IPS-NIHi11 (cell line): Measurements from ENCODE around the gene CCDC73.
"Not testable (repeated sequence)": the region's sequence is repeated elsewhere in the genome, so short reads cannot be mapped to it uniquely, and the experiment has no call there.

Experiments used
- DNase-seq: peaks from one replicate; pipeline ENCODE4 v3.0.0; 2012; ENCODE audit warnings: mixed read lengths, low spot score

Gene CCDC73

DNA sequence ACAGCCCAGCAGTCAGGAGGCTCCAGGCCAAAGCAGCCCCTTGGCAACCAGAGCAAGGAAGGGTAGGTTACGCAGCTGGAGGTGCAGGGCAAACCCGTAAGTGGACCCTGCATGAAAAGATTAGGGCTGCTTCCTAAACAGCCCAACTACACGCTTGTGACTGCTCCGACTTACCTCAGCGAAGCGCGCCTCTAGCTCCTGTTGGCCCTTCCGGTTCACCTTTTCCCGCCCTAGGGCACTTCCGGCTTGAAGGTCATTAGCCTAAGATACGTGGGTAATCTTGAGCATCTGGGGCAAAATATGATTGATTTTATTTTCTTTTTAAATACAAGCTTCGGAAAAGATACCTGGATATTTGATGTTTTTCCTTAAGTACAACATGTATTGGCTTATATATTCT lies at the start of gene CCDC73:
CCDC73 (minus strand) TSS at position 224 of the 400 bp plus-strand sequence. CDS start 34,419 bp downstream, outside the sequence.
- DNase-seq: no peak

- DNase-seq: no peak
Measured at GRCh38 chr11:32843544-32843943, 49.1 kb upstream of the CCDC73 start.

DNA sequence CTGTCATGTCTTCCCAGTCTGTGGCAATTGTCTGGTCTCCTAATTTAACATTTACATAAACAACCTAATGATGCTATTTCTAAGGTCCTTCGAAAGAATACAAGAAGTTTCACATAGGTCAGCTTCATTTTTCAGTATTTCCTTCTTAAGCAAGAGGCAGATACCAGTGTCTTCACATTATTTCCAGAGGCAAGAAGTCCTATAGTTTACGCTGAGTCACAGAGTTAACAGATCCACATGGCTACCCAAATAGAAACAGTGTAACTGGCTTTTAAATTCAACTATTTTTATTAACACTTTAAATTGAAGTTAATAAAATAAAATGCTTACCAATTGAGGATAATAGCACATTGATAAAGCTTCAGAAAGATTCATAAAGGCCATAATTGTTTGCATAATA lies 46.1 kb upstream of the CCDC73 start:
- no peak for DNase-seq

DNA sequence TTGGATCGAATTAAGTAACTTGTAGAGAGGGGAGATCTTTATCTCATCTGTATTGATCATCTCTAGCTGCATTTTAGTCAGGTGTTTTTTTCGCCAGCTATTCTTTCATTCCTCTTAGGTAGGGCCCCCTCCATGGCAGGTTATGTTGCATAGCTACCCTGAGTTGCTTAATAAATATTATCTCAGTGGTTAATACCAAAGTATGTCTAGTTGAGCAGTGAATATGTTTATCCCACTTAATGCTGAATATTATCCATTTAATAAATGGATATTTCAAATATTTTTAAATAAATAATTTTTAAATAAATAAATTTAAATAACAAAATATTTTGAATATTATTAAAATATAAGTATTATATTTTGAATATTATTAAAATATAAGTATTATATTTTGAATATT lies 44.8 kb upstream of the CCDC73 start:
- no peak for DNase-seq

DNA sequence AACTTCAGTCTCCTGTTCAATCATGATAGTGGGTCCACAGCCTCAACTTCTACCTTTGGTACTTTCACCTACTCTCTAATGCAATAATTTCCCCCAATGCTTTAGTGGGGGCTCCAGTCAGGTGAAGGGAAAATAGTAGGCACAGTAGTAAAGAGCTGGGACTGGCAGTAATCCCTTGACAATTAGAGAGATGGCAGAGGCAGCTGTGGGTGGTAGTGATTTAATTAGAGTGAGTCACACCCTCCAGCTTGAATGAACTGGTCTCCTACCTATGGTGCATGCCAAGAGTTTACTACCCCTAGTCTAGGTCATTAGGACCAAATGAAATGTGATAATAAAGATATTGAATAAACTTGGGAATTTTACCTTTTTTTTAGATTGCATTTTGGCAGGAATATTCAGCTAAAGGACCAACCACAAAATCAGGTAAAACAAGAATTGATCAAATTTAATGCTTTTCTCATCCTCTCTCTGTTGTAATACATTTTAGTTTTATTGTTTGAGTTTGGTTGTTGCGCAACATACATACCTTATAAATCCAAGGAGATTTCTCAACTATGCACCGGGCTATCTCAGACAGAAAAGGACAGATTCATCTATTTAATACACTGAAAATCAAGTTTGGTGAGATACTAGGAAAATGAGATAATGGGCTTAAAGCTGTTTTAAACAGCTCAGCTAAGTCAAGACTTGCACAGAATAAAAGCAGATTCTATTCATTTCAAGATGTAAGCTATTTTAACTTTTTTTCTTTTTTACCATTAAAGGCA lies 44.2 kb upstream of the CCDC73 start:
- no peak for DNase-seq

GRCh38 chr11:32836946-32837345 lies 42.5 kb upstream of the CCDC73 start:
- DNase-seq: no peak

DNA sequence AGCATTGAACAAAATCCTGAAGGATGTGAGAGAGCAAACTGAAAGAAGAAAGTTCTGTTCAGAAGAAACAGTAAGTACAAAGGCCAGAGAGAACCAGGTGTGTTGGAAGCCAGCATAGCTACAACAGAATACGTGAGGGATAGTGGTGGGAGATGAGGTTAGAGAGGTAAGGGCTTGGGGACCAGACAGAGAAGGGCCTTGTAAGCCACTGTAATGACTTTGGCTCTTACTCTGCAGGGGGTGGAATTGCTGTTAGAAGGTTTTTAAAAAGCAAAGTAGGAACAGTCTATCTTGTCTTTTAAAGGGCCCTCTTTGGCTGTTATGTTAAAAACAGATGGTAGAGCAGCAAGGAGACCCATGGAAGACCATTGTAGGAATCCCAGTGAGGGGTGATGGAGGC lies 39.5 kb upstream of the CCDC73 start:
- no peak for DNase-seq

GRCh38 chr11:32831221-32831620 lies 36.8 kb upstream of the CCDC73 start:
- no peak for DNase-seq

DNA sequence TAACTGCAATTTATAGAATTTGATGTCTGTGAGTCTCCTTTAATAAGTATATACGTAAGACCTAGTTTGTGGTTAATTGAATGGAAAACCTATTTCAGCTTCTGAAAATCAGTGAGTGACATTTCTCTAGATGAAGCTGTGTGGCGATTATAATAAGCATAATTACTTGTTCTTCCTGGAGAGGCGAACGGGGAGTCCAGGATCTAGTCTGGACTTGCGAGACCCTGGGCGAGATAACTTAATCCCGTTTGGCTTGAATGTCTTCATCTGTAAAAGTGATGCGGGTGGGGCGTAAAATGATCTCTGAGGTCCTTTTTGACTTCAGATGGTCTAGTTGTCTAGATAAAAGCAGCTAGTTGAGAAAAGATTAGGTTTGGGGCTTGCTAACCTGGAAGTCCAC lies 36.3 kb upstream of the CCDC73 start:
- DNase-seq: no peak

GRCh38 chr11:32830413-32830738 lies 35.9 kb upstream of the CCDC73 start:
- DNase-seq: peak; percentile 15

DNA sequence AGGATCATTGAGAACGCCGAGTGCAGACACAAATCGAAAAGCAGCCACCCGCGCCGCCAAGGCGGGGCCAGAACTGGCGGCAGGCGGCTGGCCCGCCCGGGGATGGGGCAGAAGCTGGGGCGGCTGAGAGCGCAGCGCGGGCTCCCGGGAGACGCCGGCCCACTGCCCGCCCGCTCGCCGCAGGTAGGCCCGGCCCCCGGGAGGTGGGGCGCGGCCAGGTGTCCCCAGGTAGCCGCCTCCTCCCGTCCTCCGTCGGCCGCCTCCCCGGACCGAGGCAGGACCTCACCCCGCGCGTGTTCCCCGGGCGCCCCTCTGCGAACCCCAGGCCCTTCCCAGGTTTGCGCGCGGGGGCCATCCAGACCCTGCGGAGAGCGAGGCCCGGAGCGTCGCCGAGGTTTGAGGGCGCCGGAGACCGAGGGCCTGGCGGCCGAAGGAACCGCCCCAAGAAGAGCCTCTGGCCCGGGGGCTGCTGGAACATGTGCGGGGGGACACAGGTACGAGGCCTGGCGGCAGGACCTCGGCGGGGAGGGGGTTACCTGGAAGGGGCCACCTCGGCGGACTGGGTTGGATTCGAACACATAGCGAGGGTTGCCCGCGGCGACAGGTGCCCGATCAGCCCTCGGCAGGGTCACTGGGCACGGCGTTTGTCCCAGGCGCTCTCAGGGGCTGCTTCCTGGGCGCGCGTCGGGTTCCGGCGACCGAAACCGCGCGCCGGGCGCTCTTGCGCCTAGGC lies 35.4 kb upstream of the CCDC73 start, which contains the start of gene PRRG4:
PRRG4 (plus strand) TSS at position 248 of the 733 bp plus-strand sequence. CDS start 603 bp downstream, outside the sequence.
- DNase-seq: peak; percentile 85

DNA sequence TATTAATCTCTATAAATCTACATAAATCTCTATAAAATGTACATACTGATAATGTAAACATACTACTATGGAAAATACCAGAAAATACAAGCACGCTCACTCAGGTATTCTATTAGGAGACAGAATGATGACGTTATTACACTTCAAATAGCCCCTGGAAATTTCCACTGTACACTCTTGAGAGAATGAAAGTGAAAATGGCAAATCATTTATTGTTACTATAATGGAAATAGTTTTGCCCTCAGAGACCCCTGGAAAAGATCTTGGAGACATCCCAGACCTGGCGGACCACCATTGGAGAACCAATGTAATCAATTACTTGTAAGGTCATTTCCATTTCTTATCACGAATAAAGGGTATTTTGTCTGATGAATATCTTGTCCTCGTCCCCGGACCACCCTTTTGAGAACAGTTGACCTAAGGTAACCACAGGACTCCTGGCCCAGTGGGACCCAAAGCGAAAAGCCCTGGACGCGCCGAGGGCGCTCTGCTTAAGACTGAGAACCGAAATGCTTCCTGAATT lies 34.8 kb upstream of the CCDC73 start:
- DNase-seq: no peak

DNA sequence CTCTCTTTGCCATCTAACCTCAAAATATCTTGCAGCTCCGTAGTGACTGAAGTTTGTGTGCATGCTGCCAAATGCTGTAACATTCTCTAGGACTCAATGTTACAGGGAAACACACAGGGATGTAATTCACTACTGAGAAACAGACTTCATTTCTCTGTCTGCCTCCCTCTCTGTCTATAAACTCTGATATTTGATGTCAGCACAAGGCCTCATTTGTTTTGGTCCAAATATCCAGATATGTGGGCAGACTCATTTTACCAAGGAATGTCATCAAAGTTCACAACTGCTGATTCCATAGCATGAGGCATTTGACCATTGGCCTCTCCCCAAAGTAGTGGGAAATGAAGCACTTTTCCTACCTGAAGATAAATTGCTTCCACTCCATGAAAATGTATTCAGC lies 32.8 kb upstream of the CCDC73 start:
- DNase-seq: no peak

DNA sequence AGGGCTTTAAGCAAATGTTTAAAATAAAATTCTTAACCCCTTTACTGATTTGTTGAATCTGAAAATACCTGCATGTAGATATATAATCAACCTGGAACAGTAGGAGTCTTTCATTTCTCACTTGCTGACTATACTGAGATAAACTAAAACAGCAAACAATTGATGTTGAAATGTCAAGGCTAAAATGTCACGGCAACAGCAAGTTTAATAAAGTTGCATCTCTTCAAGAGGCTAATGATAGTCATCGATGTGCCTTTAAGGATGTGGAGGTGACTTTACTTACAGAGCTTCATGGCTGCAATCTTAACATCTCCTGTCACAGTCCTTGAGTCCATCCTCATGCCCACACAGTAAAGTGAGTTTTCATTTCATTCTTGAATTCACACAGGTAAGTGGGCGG lies 31.7 kb upstream of the CCDC73 start:
- DNase-seq: no peak

DNA sequence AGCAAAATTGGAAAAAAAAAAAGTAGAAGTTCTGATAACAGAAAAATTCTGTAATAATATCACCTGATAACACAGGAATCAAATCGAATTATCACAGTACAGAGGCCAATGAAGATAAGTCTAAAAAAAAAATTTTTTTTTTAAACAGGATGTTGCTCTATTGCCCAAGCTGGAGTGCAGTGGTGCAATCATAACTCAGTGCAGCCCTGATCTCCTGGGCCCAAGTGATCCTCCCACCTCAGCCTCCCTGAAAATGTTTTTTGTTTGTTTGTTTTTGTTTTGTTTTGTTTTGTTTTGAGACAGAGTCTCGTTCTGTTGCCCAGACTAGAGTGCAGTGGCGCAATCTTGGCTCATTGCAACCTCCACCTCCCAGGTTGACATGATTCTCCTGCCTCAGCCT lies 29.2 kb upstream of the CCDC73 start:
- DNase-seq: not testable (repeated sequence)

GRCh38 chr11:32821917-32822560 lies 27.6 kb upstream of the CCDC73 start:
- no peak for DNase-seq

DNA sequence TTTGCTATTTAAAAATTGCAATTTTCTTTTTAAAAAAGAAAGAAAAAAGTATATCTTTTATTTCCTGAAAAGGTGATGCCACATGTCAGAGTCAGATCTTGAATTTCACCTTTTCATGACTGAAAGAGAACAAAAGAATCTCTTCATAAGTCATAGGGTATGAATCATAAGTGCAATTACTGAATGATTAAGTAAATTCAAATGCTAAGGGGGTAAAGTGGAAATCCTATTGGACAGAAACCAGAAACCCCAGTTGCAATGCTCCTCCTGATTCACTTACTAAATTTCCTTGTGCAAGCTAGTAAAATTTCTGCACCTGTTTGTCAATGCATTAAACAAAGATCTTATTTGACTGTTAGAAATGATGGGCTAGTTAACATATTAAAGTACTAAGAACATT lies 27.1 kb upstream of the CCDC73 start:
- DNase-seq: no peak

DNA sequence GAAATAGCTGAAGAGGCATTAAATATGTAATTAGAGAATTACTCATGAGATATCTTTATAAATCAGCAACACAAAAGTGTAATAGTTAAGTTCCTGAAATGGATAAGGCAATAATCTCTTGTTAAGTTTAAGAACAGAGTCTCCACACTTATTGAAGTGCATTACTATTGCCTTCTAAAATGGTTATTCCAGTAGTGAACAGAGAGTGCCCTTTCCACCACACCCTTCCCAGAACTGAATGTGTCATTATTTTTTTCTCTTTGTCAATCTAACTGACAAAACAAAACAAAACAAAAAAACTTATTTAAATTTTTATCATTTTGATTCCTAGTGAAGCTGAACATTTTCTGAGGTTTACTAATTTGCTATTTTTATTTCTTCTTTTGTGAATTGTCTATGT lies 26.0 kb upstream of the CCDC73 start:
- no peak for DNase-seq

GRCh38 chr11:32819187-32819586 lies 24.7 kb upstream of the CCDC73 start:
- no peak for DNase-seq

- DNase-seq: no peak
Measured at GRCh38 chr11:32817852-32818183, 23.4 kb upstream of the CCDC73 start.

DNA sequence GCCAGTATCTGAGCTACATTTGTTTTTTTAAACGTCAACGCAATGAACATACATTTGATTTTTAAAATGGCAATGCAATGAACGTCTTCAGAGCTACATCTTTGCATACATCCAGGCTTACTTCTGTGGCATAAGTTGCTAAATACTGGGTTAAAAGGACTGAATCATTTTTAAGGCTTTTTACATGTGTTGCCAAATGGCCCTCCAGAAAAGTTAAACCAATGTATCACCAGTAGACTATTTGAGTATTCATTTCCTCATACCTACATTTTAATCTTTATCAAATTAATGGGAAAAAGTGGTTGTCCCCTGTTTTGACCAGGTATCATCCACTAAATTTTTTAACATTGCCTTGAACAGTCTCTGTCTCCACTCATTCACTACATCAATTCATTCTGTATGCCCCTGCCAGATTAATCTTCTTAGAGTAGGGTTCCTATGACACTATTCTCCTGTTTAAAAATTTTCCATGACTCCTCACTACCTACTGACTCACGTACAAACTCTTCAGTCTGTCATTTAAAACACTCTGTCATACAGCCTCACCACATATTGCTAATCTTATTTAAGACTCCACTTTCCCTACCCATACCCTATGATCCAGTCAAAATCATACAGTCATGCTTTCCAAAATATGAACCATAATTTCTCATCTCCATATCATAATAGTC lies 22.9 kb upstream of the CCDC73 start:
- no peak for DNase-seq

- DNase-seq: peak; percentile 82
Measured at GRCh38 chr11:32809313-32809712, 14.9 kb upstream of the CCDC73 start.
